HPDE6-E6E7 (cell line): ENCODE results near the gene TK2.
A peak's percentile ranks its signal among the peaks of the same experiment; 100 is the strongest.

ENCODE experiments used
- DNase-seq: peaks from one replicate; pipeline ENCODE4 v3.0.0; 2011; ENCODE audit warnings: missing footprints; ENCODE audit errors: extremely low spot score

Gene TK2

GRCh38 chr16:66544016-66544757, 5.7 kb downstream of the TK2 start:
- no peak for DNase-seq

- no peak for DNase-seq
Measured at GRCh38 chr16:66543541-66543940, 6.4 kb downstream of the TK2 start.

GRCh38 chr16:66542396-66542795, 7.5 kb downstream of the TK2 start:
- no peak for DNase-seq

- no peak for DNase-seq
Measured at GRCh38 chr16:66541388-66542355, 8.2 kb downstream of the TK2 start.

- DNase-seq, result no peak
Measured at GRCh38 chr16:66539623-66540469, 10.1 kb downstream of the TK2 start.

- no peak for DNase-seq
Measured at GRCh38 chr16:66538910-66539309, 11.0 kb downstream of the TK2 start.

- no peak for DNase-seq
Measured at GRCh38 chr16:66537236-66537635, 12.7 kb downstream of the TK2 start.

GRCh38 chr16:66536525-66536924, 13.4 kb downstream of the TK2 start:
- DNase-seq, result no peak

- no peak for DNase-seq
Measured at GRCh38 chr16:66534376-66534799, 15.5 kb downstream of the TK2 start.

- no peak for DNase-seq
Measured at GRCh38 chr16:66529475-66529874, 20.4 kb downstream of the TK2 start.

- DNase-seq, result no peak
Measured at GRCh38 chr16:66528294-66528693, 21.6 kb downstream of the TK2 start.

GRCh38 chr16:66525396-66526180, 24.3 kb downstream of the TK2 start:
- DNase-seq, result no peak

- DNase-seq, result no peak
Measured at GRCh38 chr16:66524601-66525164, 25.2 kb downstream of the TK2 start.

GRCh38 chr16:66523861-66524354, 26.0 kb downstream of the TK2 start:
- no peak for DNase-seq

GRCh38 chr16:66522816-66523590, 26.9 kb downstream of the TK2 start:
- DNase-seq, result no peak

GRCh38 chr16:66521951-66522771, 27.8 kb downstream of the TK2 start:
- DNase-seq, result peak; percentile 67

- DNase-seq, result no peak
Measured at GRCh38 chr16:66521252-66521713, 28.6 kb downstream of the TK2 start.

- no peak for DNase-seq
Measured at GRCh38 chr16:66520406-66521170, 29.3 kb downstream of the TK2 start.
